Measurements from ENCODE around the gene ARHGAP10.

ARHGAP10 gene

DNA sequence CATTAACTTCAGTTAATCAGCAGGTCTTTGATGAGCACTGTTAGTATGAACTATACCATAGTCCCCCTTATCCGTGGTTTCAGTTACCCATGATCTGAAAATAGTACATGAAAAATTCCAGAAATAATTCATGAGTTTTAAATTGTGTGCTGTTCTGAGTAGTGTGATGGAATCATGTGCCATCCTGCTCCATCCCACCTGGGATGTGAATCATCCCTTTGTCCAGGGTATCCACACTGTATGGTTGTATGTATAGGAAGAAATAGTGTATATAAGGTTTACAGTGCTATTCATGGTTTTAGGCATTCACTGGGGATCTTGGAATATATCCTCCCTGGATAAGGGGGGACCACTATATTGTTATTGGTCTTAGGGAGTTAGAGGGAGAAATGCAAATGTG is 24.5 kb downstream of the ARHGAP10 start:
- TF ChIP-seq EZH2 (IDR thresholded peaks at IDR 0.05) (no peak), POLR2AphosphoS5 (IDR thresholded peaks at IDR 0.05; ENCODE audit: borderline replicate concordance, low read depth, low read length) (no peak), FOXP2 (optimal IDR thresholded peaks at IDR 0.05; ENCODE audit: control extremely low read depth, extremely low read length, insufficient read depth) (no peak)
- H3K27ac ChIP-seq = no peak overlapping the region
- H3K9ac ChIP-seq (ENCODE audit: insufficient read length) = no peak overlapping the region
- DNase-seq (ENCODE audit: low read depth, low spot score) = no peak
- H3K36me3 ChIP-seq (ENCODE audit: insufficient read depth, low read length) = no peaks in the 10 kb centered on the region
- H3K9me3 ChIP-seq (ENCODE audit: low read depth, low read length) = no peaks in the 10 kb centered on the region
- no peak overlapping the region for H3K4me3 ChIP-seq

DNA sequence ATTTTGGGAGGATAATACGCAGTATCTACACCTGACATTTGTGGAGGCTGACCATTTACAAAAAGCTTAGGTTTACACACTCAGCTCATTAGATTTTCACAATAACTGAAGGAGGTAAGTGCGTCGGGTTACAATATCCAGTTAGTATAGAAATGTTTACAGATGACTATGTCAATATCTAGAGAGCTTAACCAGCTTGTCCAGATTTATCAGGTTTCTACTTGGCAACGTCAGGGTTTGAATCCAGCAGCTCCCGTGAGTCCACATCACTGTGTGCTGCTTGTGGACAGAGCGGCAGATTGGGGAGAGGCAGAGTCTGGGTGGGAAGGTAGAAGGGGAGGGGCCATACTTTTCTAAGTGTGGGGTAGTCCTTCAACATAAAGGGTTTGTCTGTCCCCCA is 28.3 kb downstream of the ARHGAP10 start:
- no peaks in the 10 kb centered on the region for H3K9me3 ChIP-seq (ENCODE audit: low read depth, low read length)
- no peak for DNase-seq (ENCODE audit: low read depth, low spot score)
- H3K9ac ChIP-seq (ENCODE audit: insufficient read length) = no peak overlapping the region
- H3K27ac ChIP-seq = no peak overlapping the region
- no peak overlapping the region for H3K4me3 ChIP-seq
- TF ChIP-seq POLR2AphosphoS5 (IDR thresholded peaks at IDR 0.05; ENCODE audit: borderline replicate concordance, low read depth, low read length) (no peak), EZH2 (IDR thresholded peaks at IDR 0.05) (no peak), FOXP2 (optimal IDR thresholded peaks at IDR 0.05; ENCODE audit: control extremely low read depth, extremely low read length, insufficient read depth) (no peak)
- H3K36me3 ChIP-seq (ENCODE audit: insufficient read depth, low read length) = no peaks in the 10 kb centered on the region

DNA sequence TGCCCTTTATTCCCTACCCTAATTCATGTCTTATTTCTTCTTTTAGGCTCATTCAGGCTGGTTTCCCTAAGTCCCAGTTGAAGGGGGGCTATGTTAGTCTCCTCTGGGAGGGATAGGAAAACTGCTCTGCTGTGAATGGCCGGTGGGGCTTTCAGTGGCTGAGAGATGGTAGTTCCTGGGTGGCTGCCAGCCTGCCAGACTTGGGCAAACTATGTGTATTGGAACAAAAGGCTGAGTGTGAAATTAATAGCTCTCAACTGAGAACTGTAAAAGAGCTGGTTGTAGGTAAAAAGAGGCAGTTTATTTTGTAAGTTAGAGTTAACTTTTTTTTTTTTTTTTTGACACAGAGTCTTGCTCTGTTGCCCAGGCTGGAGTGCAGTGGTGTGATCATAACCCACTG is 28.8 kb downstream of the ARHGAP10 start:
- TF ChIP-seq FOXP2 (optimal IDR thresholded peaks at IDR 0.05; ENCODE audit: control extremely low read depth, extremely low read length, insufficient read depth) (no peak), EZH2 (IDR thresholded peaks at IDR 0.05) (no peak), POLR2AphosphoS5 (IDR thresholded peaks at IDR 0.05; ENCODE audit: borderline replicate concordance, low read depth, low read length) (no peak)

DNA sequence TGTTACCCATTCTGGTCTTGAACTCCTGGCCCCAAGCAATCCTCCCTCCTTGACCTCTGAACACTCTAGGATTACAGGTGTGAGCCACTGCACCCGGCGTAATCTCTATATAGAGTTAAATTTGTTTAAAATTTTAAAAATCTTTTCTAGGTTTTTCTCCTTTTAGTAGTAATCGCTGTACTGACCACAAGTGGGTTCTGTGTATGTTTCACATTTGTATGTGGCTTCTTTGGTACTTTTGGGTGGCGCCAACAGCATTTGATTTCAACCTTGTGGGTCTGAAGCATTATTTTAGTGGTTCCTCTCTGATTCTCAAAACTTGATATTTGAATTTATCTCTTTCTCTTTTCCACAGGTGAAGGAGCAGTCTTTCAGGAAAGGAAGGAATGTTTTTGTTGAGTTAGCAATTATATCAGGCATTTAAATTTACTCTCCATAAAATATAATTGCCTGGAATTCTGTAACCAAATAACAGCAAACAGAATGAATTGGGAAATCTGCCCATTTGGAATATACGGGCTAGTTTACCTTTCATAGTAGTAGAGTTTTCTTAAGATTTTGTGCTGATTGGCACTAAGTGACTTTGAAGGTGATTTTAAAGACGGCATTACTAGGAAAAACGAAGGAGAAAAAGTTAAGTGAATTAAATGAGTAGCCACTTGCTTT is 29.5 kb downstream of the ARHGAP10 start:
- Histone ChIP-seq H3K9me3 (ENCODE audit: low read depth, low read length) (no peaks in the 10 kb centered on the region), H3K9ac (ENCODE audit: insufficient read length) (no peak overlapping the region), H3K4me3 (no peak overlapping the region), H3K36me3 (ENCODE audit: insufficient read depth, low read length) (no peaks in the 10 kb centered on the region), H3K27ac (no peak overlapping the region)
- no peak for DNase-seq (ENCODE audit: low read depth, low spot score)
- TF ChIP-seq FOXP2 (optimal IDR thresholded peaks at IDR 0.05; ENCODE audit: control extremely low read depth, extremely low read length, insufficient read depth) (no peak), EZH2 (IDR thresholded peaks at IDR 0.05) (no peak), POLR2AphosphoS5 (IDR thresholded peaks at IDR 0.05; ENCODE audit: borderline replicate concordance, low read depth, low read length) (no peak)

More for the DNA sequence above, 28.8 kb downstream of the ARHGAP10 start:
- Histone ChIP-seq H3K9me3 (ENCODE audit: low read depth, low read length) (no peaks in the 10 kb centered on the region), H3K36me3 (ENCODE audit: insufficient read depth, low read length) (no peaks in the 10 kb centered on the region), H3K4me3 (no peak overlapping the region), H3K27ac (no peak overlapping the region), H3K9ac (ENCODE audit: insufficient read length) (no peak overlapping the region)
- no peak for DNase-seq (ENCODE audit: low read depth, low spot score)

DNA sequence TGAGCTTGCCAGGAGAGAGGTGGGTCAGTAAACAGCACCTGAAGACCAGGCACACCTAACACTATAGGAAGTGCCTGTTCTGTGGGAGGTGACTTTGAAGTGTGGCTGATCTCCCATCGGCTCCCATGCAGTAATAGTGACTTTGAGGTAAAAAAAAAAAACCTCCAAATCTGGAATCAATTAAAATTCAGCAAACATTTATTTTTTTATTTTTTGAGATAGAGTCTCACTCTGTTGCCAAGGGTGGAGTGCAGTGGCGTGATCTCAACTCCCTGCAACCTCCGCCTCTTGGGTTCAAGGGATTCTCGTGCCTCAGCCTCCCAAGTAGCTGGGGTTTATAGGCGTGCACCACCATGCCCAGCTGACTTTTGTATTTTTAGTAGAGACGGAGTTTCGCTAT is 32.4 kb downstream of the ARHGAP10 start:
- no peak overlapping the region for H3K4me3 ChIP-seq
- no peaks in the 10 kb centered on the region for H3K9me3 ChIP-seq (ENCODE audit: low read depth, low read length)
- H3K27ac ChIP-seq = no peak overlapping the region
- no peak overlapping the region for H3K9ac ChIP-seq (ENCODE audit: insufficient read length)
- DNase-seq (ENCODE audit: low read depth, low spot score) = no peak
- no peak for TF ChIP-seq EZH2 (IDR thresholded peaks at IDR 0.05)
- no peak for TF ChIP-seq POLR2AphosphoS5 (IDR thresholded peaks at IDR 0.05; ENCODE audit: borderline replicate concordance, low read depth, low read length)
- no peak for TF ChIP-seq FOXP2 (optimal IDR thresholded peaks at IDR 0.05; ENCODE audit: control extremely low read depth, extremely low read length, insufficient read depth)
- no peaks in the 10 kb centered on the region for H3K36me3 ChIP-seq (ENCODE audit: insufficient read depth, low read length)

DNA sequence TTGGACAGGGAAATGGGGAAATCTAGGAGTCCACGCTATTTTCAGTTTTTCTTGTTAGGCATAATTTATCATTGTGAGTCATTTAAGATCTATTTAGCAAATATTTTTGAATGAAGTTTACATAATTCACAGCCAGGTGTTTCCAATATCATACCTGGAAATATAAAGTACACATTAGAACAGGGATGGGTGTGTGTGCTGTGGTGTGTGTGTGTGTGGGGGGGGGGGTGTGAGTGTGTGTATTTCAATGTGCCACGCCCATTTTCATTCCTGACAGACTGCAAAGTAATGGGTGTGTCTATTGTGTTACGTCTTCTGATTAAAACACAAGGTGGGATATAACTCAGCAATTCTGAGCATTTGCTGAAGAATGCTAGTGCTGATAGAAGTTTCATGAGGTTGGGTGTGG is 33.2 kb downstream of the ARHGAP10 start:
- H3K27ac ChIP-seq = no peak overlapping the region
- no peaks in the 10 kb centered on the region for H3K36me3 ChIP-seq (ENCODE audit: insufficient read depth, low read length)
- no peak for DNase-seq (ENCODE audit: low read depth, low spot score)
- TF ChIP-seq FOXP2 (optimal IDR thresholded peaks at IDR 0.05; ENCODE audit: control extremely low read depth, extremely low read length, insufficient read depth) (no peak), POLR2AphosphoS5 (IDR thresholded peaks at IDR 0.05; ENCODE audit: borderline replicate concordance, low read depth, low read length) (no peak)
- H3K9ac ChIP-seq (ENCODE audit: insufficient read length) = no peak overlapping the region
- no peak overlapping the region for H3K4me3 ChIP-seq
- H3K9me3 ChIP-seq (ENCODE audit: low read depth, low read length) = no peaks in the 10 kb centered on the region

DNA sequence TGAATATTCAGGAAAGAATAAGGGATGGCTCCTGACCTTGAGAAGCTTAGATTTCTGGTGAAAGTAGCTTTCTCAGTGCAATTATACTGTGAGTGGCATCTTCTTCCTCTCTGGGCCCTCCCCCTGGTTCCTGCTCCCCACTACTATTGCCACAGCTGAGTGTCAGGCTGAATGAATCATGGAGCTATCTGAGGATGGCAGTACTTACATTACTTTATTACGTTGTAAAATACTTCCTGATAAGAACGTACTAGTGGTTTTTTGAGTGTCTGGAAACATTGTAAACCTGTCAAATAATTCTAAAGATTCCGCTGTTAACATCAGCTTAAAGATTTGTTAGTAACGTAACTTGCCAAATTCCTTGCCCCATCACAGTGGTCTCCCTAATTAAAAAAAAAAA is 36.2 kb downstream of the ARHGAP10 start:
- TF ChIP-seq EZH2 (IDR thresholded peaks at IDR 0.05) = no peak
- TF ChIP-seq POLR2AphosphoS5 (IDR thresholded peaks at IDR 0.05; ENCODE audit: borderline replicate concordance, low read depth, low read length) = peak; percentile 84; the same call in 1 of the 2 replicates
- no peak overlapping the region for H3K27ac ChIP-seq
- no peak overlapping the region for H3K9ac ChIP-seq (ENCODE audit: insufficient read length)
- peak; percentile 89 for DNase-seq (ENCODE audit: low read depth, low spot score)
- no peaks in the 10 kb centered on the region for H3K36me3 ChIP-seq (ENCODE audit: insufficient read depth, low read length)
- H3K9me3 ChIP-seq (ENCODE audit: low read depth, low read length) = no peaks in the 10 kb centered on the region
- no peak overlapping the region for H3K4me3 ChIP-seq

DNA sequence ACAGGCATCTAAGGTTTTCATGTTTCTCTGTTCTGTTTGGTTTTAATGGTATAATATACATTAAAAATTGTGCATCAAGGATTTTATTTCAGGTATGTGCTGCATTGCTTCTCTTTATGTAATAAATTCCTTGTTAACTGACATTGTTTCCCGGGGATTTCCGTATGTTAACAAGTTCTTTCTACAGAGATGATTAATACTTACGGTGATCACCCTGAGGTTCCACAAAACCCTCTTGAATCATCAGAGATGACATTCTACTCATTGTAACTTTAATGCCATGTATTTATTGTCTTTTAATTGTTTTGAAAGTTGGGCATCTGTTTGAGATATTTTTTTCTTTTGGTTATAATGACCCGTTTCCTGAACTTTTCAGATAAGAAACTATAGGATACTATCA is 37.5 kb downstream of the ARHGAP10 start:
- DNase-seq (ENCODE audit: low read depth, low spot score) = no peak
- no peak for TF ChIP-seq EZH2 (IDR thresholded peaks at IDR 0.05)
- TF ChIP-seq FOXP2 (optimal IDR thresholded peaks at IDR 0.05; ENCODE audit: control extremely low read depth, extremely low read length, insufficient read depth) = no peak
- no peak for TF ChIP-seq POLR2AphosphoS5 (IDR thresholded peaks at IDR 0.05; ENCODE audit: borderline replicate concordance, low read depth, low read length)
- no peaks in the 10 kb centered on the region for H3K36me3 ChIP-seq (ENCODE audit: insufficient read depth, low read length)

DNA sequence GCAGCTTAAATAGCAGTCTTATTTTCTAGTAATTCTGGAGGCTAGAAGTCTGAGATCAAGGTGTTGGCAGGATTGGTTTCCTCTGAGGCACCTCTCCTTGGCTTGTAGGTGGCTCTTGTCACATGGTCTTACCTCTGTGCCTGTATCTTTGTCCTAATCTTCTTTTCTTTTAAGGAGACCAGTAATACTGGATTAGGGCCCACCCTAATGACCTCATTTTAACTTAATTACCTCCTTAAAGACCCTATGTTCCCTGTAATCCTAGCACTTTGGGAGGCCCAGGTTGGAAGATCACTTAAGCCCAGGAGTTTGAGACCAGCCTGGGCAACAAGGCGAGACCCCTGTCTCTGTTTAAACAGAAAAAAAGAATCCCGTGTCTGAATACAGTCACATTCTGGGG is 38.9 kb downstream of the ARHGAP10 start:
- TF ChIP-seq FOXP2 (optimal IDR thresholded peaks at IDR 0.05; ENCODE audit: control extremely low read depth, extremely low read length, insufficient read depth) (no peak), EZH2 (IDR thresholded peaks at IDR 0.05) (no peak), POLR2AphosphoS5 (IDR thresholded peaks at IDR 0.05; ENCODE audit: borderline replicate concordance, low read depth, low read length) (no peak)
- DNase-seq (ENCODE audit: low read depth, low spot score) = no peak
- no peak overlapping the region for H3K27ac ChIP-seq
- H3K4me3 ChIP-seq = no peak overlapping the region
- H3K9ac ChIP-seq (ENCODE audit: insufficient read length) = no peak overlapping the region
- H3K36me3 ChIP-seq (ENCODE audit: insufficient read depth, low read length) = no peaks in the 10 kb centered on the region
- no peaks in the 10 kb centered on the region for H3K9me3 ChIP-seq (ENCODE audit: low read depth, low read length)

More for the DNA sequence above, 37.5 kb downstream of the ARHGAP10 start:
- Histone ChIP-seq H3K9ac (ENCODE audit: insufficient read length) (no peak overlapping the region), H3K9me3 (ENCODE audit: low read depth, low read length) (no peaks in the 10 kb centered on the region), H3K4me3 (no peak overlapping the region), H3K27ac (no peak overlapping the region)
